Activated naive CD8-positive, alpha-beta T cell treated with anti-CD3 and anti-CD28 coated beads, Interleukin-2, amount 50 U/mL, for 16 hours (primary cell): ENCODE results near the gene CYP27B1.
A peak's percentile ranks its signal among the peaks of the same experiment; 100 is the strongest.

ENCODE experiments used
- DNase-seq: peaks from one replicate; pipeline ENCODE4 v3.0.0-alpha.2; 2020; ENCODE audit warnings: low read depth, low spot score

The CYP27B1 gene

GRCh38 chr12:57765698-57766463, 997 bp downstream of the CYP27B1 start:
- no peak for DNase-seq

- DNase-seq = no peak
These were observed 1.7 kb downstream of the CYP27B1 start for GRCh38 chr12:57765003-57765697.

DNA sequence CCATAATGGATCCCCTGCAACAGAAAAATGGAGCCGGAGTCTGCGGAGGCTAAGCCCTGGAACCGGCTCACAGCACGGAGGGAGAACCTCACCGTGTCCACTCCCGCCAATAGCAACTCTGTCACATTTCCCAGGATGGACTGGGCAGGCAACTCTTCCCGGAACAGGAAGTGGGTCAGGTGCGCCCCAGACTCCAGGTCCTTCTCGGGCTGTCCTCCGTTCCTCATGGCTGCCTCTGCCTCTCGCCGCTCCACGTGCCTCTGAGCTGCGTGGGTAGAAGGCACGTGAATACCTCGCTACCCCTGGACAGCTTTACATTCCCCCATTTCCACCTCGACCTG, 2.2 kb downstream of the CYP27B1 start:
- no peak for DNase-seq

GRCh38 chr12:57763881-57764661, 2.8 kb downstream of the CYP27B1 start:
- DNase-seq = no peak

GRCh38 chr12:57762463-57762862, 4.4 kb downstream of the CYP27B1 start:
- no peak for DNase-seq

- no peak for DNase-seq
These were observed 5.4 kb downstream of the CYP27B1 start for GRCh38 chr12:57761391-57761998.

DNA sequence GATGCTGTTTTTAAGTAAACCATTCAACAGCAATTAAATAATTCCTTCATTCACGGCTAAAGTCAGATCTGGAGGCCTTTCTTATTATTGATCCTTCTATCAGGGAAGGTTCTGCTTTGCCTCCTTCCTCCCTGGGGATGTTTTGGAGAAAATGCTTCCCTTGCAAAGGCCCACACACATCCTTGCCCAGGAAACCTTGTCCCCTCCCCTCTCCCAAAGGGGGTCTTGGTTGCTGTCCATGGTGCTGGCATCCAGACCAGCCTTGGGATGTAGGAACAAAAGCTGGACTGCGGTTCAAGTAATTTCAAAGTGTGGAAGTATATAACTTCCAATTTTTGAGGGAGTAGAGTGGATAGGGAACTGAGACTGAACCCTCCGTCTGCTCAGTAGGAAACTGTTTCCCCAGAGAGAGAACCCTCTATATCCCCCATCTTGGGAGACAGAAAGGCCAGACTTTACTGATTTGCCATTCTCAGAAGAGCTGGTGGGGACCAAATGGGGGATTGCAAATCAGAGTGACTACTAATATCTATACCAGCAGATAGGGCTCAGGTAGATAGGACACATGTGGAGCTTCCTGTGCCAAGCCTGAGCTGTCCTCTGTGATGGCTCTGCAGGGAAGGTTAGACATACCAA, 6.4 kb downstream of the CYP27B1 start:
- no peak for DNase-seq

GRCh38 chr12:57759360-57759980, 7.4 kb downstream of the CYP27B1 start:
- no peak for DNase-seq

DNA sequence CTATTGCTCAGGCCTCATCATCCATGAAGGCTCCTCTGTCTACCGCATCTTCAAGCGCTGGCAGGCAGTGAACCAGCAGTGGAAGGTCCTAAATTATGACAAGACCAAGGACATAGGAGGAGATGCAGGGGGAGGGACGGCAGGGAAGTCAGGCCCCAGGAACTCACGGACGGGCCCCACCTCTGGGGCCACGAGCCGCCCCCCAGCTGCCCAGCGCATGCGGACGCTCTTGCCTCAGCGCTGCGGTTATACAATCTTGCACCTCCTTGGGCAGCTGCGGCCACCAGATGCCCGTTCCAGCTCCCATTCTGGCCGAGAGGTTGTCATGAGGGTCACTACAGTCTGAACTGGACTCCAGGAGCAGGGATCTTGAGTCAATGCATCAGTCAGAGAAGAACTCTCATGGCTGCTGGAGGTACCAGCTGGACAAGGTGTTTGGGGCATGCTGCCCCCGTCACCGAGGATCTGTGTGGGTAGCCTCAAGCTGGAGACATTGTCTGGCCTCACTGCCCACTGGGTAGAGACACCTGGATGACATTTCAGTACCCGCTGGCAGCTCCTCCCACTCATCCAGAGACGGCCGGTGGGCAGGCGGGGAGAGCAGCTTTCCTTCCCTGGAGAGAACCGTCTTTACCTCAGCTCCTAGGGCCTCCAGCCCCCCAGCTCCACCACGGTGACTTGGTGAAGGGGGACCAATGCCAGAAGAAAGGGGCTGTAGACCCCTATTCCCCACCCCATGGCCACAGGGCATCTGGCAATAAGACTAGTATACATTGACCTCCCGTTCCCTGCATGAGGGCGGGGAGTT, 8.1 kb downstream of the CYP27B1 start:
- DNase-seq = no peak

GRCh38 chr12:57757771-57758170, 9.1 kb downstream of the CYP27B1 start:
- no peak for DNase-seq

DNA sequence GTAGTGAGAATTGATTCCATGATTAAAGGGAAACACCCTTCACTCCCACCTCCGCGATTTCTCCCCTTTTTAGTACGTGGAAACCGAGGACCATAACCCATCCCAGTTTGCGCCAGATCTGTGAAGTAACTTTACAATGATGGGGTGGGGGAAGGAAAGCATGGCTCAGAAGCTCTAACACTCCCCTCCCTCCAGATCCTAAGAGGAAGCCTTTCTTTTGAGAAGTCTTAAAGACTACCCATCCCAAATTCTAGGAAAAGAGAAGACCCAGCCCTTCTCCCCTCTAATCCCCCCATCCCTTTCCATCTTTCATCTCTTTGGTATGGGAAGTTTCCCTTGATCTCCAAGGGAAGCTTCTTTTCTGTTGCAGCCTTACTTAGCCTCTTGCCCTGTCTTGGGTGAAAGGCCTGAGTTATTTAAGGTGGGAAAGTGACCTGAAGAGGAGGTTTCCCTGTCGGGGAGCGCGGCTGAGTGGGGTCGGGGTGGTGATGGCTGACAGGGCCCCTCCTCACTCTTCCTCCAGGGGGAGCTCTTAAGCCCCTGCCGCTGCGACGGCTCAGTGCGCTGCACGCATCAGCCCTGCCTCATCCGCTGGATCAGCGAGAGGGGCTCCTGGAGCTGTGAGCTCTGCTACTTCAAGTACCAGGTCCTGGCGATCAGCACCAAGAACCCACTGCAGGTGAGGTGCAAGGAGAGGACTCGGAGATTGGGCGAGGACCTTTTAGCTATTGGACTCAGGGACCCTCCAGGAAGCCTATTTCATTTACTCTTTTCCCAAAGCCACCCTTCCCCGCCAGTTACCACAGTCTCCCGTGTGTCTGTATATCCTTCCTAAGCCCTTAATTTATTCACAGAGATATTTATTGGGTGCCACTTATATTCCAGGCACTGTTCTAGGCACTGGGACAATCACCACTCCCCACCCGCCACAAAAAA, 10.2 kb downstream of the CYP27B1 start:
- DNase-seq = peak; percentile 55

DNA sequence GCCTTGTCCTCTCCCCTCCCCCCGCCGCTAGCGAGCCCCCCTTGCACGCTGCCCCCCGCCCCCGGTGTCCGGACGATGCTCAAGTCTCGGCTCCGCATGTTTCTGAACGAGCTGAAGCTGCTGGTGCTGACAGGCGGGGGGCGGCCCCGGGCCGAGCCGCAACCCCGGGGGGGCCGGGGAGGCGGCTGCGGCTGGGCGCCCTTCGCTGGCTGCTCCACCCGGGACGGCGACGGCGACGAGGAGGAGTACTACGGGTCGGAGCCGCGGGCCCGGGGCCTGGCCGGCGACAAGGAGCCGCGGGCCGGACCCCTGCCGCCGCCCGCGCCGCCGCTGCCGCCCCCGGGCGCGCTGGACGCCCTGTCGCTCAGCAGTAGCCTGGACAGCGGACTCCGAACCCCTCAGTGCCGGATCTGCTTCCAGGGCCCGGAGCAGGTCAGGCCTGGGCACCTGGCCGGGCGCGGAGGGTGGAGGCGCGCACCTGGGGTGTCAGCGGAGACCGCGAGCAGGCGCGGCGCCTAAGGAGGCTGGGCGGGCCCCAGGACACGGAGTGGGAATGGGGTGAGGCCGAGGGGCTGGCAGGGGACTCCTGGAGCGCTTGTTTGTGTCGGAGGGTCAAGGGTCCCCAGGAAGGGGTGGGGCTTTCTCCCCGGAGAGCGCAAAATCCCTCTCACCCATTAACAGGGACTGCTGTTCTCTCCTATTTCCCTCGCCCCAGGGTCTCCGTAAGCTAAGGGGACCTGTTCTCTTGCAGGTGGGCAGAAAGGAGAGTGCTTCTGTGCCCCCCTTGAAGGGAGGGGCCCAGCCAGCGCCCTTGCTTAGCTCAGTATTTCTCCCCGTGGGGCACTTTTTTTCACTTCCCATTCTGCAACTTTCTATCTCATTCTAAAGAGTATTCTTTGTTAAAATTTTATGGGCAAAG, 11.2 kb downstream of the CYP27B1 start:
- no peak for DNase-seq

- no peak for DNase-seq
These were observed 11.8 kb downstream of the CYP27B1 start for GRCh38 chr12:57755194-57755453.

DNA sequence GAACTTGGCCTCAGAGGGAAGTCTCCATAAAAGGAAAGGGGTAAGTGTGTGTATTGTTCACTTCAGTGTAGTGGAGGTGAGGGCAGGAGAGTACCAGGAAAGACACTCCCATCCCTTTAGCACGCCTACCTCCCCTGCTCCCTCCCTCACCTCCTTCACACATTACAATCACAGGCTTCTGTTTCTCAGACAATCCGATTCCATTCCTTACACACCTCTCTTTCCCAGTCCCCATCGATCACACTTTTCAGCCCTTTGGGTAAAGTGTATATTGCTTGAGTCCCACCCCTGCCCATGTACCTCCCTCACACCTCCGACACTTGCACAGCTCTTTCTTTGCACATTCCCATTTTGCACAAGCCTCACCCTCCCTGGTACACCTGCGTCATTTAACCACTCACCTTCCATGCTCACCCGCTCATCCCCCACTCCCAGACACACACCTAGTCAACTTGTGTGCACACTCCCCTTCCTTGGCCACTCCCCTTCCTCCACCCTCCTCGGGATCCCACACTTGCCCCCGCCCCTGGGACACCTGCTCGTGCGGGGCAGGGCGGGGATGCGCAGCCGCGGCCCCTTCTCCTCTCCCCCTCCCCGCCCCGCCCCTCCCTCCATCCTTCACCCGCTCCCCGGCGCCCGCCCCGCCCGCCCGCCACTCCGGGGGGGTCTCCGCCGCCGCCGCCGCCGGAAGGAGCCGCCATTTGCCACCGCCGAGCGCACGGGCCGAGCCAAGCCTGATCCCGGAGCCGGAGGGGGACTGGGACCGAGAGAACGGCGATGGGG, 12.3 kb downstream of the CYP27B1 start, which contains the start of gene MARCHF9:
Gene MARCHF9 (plus strand): TSS at position 693 of the 783 bp plus-strand sequence. CDS start 426 bp downstream, outside the sequence.
- peak; percentile 59 for DNase-seq

- no peak for DNase-seq
These were observed 13.0 kb downstream of the CYP27B1 start for GRCh38 chr12:57753756-57754337.

DNA sequence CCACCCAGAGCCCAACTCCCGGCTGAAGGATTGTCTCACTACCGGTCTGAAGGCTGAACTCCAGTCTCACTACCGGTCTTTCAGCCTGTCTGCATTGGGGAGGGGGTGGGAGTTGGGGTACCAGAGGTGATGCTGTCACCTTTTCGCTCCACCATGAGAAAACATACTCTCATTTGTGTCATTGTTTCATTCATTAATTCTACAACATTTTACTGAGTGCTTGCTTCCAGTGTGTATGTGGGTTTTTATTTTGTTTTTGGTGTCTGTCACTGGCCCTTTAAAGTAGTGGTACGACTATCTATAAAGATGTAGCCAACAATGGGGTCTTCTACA, 14.2 kb downstream of the CYP27B1 start:
- no peak for DNase-seq
